ENCODE data around the gene PTPRD.

- TF ChIP-seq ZNF639 (tag by site-specific recombination; IDR thresholded peaks at IDR 0.05) (no peak), KLF9 (tag by site-specific recombination; IDR thresholded peaks at IDR 0.05; ENCODE audit: low read depth) (no peak), ZNF114 (tag by site-specific recombination; IDR thresholded peaks at IDR 0.05) (no peak), CTCF (tag by site-specific recombination; IDR thresholded peaks at IDR 0.05) (no peak), KLF1 (tag by site-specific recombination; IDR thresholded peaks at IDR 0.05) (no peak), ZNF792 (tag by site-specific recombination; IDR thresholded peaks at IDR 0.05) (no peak), BCL6B (tag by site-specific recombination; IDR thresholded peaks at IDR 0.05) (no peak), MYNN (tag by site-specific recombination; IDR thresholded peaks at IDR 0.05; ENCODE audit: borderline replicate concordance) (no peak), ZNF510 (tag by site-specific recombination; IDR thresholded peaks at IDR 0.05; ENCODE audit: insufficient replicate concordance) (no peak), ZBTB49 (tag by site-specific recombination; IDR thresholded peaks at IDR 0.05; ENCODE audit: low read depth) (no peak), ZFP37 (tag by site-specific recombination; IDR thresholded peaks at IDR 0.05) (no peak), ZNF148 (tag by site-specific recombination; IDR thresholded peaks at IDR 0.05; ENCODE audit: borderline replicate concordance) (no peak)
These were observed 1470.8 kb downstream of the PTPRD start for GRCh38 chr9:9142001-9142400.
